Omental fat pad (tissue), 4 donors: ENCODE results near the gene PATL2. TPM values are rescaled to one million over a fixed set of nuclear protein-coding genes. Genes with fewer than 3 reads are reported as not detected.
"Not testable (repeated sequence)": the region's sequence is repeated elsewhere in the genome, so short reads cannot be mapped to it uniquely, and the experiment has no call there.

ENCODE experiments used
- ATAC-seq: fragments of 150-250 bp; one replicate; pipeline ENCODE4 v1.9.1; 2016; ENCODE audit warnings: mild to moderate bottlenecking, moderate library complexity; ENCODE audit not compliant: low FRiP score
- DNase-seq: peaks from one replicate; pipeline ENCODE4 v3.0.0-alpha.2; 2019; ENCODE audit warnings: low spot score
- total RNA-seq, 4 donors: library from RNA; depleted of rRNA; stranded (reverse); fragments of >200 nt; gene quantifications; one replicate each; pipeline ENCODE4 v1.1.0, GENCODE V29; 2016
- TF ChIP-seq, protein P1 (sequence below), 3 donors: fragments of 450-650 bp; IDR thresholded peaks; one replicate each; pipeline ENCODE4 v1.5.1; 2016 to 2017; ENCODE audit warnings: antibody characterized with exemption in 3 of 3, mild to moderate bottlenecking in 3 of 3, moderate library complexity in 2 of 3

Gene PATL2
- total RNA-seq, 4 donors from 2014 or later, result 1.0 to 5.4 (median 2.1) TPM

DNA sequence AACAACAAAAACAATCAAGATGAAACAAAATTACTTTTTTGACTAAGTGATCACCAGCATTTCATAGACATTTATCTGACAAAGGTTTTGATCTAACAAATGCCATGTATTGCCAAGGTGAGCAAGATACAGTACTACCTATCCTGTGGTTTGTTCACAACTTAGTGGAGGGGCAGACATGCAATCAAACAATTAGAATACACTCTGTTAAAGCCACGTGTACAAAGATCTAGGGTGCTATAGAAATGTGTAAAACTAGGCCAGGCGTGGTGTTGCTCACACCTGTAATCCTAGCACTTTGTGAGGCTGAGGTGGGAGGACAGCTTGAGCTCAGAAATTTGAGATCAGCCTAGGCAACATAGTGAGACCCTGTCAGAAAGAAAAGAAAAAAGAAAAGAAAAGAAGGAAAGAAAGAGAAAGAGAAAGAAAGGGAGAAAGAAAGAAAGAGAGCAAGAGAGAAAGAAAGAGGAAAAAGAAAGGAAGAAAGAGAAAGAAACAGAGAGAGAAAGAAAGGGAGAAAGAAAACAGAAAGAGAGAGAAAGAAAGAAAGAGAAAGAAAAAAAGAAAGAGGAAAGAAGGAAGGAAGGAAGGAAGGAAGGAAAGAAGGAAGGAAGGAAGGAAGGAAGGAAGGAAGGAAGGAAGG is 23.8 kb upstream of the PATL2 start:
- DNase-seq (no peak), ATAC-seq (no peak)
- TF ChIP-seq, protein P1, sequence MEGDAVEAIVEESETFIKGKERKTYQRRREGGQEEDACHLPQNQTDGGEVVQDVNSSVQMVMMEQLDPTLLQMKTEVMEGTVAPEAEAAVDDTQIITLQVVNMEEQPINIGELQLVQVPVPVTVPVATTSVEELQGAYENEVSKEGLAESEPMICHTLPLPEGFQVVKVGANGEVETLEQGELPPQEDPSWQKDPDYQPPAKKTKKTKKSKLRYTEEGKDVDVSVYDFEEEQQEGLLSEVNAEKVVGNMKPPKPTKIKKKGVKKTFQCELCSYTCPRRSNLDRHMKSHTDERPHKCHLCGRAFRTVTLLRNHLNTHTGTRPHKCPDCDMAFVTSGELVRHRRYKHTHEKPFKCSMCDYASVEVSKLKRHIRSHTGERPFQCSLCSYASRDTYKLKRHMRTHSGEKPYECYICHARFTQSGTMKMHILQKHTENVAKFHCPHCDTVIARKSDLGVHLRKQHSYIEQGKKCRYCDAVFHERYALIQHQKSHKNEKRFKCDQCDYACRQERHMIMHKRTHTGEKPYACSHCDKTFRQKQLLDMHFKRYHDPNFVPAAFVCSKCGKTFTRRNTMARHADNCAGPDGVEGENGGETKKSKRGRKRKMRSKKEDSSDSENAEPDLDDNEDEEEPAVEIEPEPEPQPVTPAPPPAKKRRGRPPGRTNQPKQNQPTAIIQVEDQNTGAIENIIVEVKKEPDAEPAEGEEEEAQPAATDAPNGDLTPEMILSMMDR (IDR thresholded peaks at IDR 0.05), result no peak

DNA sequence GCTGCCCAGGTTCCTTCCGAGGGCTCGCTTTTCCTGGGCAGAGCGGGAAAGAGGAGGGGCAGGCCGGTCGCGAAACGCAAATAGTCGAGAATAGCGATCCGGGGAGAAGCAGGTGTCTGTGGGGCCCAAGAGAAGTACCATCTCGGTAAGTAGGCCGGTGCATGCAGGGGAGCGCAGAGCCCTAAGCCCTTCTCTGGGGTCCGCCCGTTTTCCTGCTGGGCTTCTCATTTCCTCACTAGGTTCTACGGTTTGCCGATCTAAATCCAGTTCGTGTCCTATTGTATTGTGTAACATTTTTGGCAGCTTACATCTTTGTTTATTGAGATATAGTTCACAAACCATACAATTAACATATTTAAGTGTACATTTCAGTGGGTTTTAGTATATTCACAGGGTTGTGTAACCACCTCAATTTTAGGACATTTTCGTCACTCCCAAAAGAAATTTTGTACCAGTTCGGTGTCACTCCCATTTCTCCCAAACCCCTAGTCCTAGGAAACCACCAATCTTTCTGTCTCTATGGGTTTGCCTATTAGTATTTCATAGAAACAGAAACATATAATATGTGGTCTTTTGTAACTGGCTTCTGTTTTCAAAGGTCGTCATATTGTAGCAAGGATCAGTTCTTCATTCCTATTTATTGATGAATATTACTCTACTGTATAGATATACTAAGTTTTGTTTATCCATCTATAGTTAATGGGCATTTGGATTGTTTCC is 18.4 kb upstream of the PATL2 start:
- ATAC-seq (peak; percentile 20), DNase-seq (no peak)
- TF ChIP-seq, protein P1 (IDR thresholded peaks at IDR 0.05), result no peak

DNA sequence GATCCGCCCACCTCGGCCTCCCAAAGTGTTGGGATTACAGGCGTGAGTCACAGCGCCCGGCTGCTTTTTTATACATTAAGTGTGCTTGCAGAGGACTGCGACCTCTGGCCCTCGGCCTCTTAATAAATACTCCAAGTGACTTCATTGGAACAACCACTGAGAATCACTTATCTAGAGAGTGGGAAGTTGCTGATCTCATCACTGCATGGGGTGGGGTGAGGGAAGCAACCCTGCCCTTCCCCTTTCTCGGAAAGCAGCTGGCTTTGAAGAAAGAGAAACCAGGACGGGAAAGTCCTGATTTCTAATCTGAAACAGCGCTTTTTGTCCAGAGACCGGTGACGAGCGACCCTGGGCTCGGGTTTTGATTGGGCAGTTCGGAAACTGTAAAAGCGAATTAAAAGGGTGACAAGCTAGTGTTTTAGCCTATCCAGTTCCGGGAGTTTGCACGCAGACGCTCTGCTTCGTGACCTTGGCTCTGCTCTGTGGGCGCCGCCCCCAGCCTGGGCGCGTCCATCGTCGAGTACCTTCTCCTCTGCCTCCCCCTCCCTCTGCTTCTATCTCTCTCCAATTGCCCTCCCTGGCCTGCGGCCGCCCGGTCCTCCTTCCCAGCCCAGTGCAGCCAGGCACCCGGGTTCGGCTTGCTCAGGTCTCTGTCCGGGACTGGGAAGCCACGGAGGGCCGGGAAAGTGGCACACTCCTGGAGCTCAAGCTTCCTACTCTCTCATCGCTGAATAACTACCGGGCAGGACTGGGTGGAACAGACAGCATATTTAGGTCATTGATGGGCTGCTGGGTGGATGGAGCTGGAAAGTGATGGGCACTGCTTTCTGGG is 17.7 kb upstream of the PATL2 start:
- peak; percentile 82 for DNase-seq
- TF ChIP-seq, protein P1 (IDR thresholded peaks at IDR 0.05), result no peak
- peak; percentile 95 for ATAC-seq

DNA sequence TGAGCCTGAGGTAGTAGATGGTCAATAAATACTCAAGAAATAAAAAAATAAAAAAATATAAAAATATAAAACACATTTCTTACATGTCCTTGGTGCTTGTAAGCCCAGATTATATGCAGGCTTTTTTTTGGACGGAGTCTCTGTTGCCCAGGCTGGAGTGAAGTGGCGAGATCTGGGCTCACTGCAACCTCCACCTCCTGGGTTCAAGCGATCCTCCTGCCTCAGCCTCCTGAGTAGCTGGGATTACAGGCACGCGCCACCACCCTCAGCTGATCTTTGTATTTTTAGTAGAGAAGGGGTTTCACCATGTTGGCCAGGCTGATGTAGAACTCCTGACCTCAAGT is 17.1 kb upstream of the PATL2 start:
- not testable (repeated sequence) for ATAC-seq, DNase-seq

DNA sequence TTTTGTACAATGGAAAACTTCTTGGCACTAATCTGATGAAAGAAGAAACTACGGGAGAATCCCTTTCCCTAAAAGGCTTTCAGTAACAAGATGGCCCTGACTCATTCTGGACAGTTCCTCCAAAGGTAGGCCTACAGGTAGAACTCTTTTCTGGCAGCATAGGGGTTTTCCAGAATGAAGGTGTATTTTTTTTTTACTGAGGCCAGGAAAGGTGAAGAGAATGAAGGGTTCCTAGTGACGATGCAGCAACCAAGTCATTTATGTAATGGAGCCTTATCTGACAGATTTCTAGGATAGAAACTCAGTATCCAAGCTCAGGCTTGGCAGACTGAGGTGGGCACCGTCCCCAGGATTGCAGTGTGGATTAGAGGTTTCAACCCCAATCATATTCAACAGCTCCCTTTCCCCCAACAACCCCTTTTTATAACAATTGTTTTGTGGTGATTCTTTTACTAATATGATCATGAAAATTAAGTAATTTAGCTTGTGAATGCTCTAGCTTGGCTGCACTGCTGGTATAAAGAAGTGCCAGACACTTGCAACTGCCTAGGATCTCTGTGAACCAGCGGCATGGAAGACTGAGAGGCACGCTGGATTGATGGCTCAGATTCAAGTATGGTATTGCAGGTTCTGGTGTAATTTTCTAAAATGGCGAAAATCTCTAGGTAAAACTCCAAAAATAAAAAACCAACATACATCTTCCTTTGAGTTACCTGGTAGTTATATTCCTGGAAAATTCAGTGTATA is 16.5 kb upstream of the PATL2 start:
- ATAC-seq, result no peak
- TF ChIP-seq, protein P1 (IDR thresholded peaks at IDR 0.05), result no peak
- no peak for DNase-seq

DNA sequence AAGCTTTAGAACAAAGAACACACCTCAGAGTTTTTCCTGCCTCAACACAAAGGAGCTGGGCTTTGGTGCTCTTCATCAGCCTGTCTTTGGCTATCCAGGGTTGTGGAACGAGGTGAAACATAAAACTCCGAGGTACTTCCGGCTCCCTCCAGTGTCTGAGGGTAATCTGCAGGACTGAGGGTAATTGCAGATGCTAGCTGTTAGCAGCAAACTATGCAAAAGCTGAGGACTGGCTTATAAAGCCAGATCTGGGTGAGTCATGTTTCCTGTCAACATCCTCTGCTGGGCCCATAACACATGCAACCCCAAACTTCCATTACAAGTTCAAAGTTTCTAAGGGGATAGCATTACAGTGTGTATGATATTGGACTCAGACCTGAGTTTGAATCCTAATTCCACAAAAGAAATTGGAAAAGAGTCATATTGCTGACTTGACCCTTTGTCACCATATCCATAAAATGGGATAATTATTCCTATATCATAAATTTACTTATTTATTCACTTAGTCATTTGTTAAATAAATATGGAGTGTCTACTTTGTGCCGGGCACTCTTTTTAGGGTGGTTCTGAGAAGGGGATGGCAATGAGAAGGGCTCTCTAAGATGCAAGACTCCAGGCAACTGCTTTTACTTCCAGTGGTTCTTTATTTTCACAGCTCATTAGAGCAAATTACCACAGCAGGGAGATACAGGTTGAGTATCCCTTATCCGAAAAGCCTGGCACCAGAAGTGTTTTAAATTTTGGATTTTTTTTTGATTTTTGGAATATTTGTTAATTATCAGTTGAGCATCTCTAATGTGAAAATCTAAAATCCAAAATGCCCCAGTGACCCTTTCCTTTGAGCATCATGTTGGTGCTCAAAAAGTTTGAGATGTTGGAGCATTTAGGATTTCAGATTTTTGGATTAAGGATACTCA is 15.7 kb upstream of the PATL2 start:
- DNase-seq (no peak), ATAC-seq (peak; percentile 28)
- TF ChIP-seq, protein P1 (IDR thresholded peaks at IDR 0.05), result no peak
